HG03342 (cell line): ENCODE measurements around the gene ADRA2A.
A peak's percentile ranks its signal among the peaks of the same experiment; 100 is the strongest.

Experiments used
- ATAC-seq: cut with Tn5 transposase; IDR thresholded peaks from one replicate; pipeline ENCODE4 v1.9.1; 2021; ENCODE audit warnings: mild to moderate bottlenecking, moderate library complexity; ENCODE audit not compliant: unreplicated experiment

ADRA2A gene

GRCh38 chr10:111076682-111077478 lies at the start of gene ADRA2A:
Gene ADRA2A, plus strand, starts transcription at chr10:111077029. Its CDS starts 968 bp downstream, at chr10:111077997.
- peak; percentile 21 for ATAC-seq

GRCh38 chr10:111030042-111030750 lies 46.6 kb upstream of the ADRA2A start:
- ATAC-seq, result peak; percentile 91

GRCh38 chr10:111034598-111035310 lies 42.1 kb upstream of the ADRA2A start:
- ATAC-seq, result no peak

GRCh38 chr10:111035542-111035941 lies 41.3 kb upstream of the ADRA2A start:
- ATAC-seq, result no peak

GRCh38 chr10:111037858-111038257 lies 39.0 kb upstream of the ADRA2A start:
- no peak for ATAC-seq

- ATAC-seq, result no peak
Measured at GRCh38 chr10:111039522-111039921, 37.3 kb upstream of the ADRA2A start.

GRCh38 chr10:111057006-111057405 lies 19.8 kb upstream of the ADRA2A start:
- ATAC-seq, result no peak

- no peak for ATAC-seq
Measured at GRCh38 chr10:111063471-111063870, 13.4 kb upstream of the ADRA2A start.

GRCh38 chr10:111072232-111072631 lies 4.6 kb upstream of the ADRA2A start:
- no peak for ATAC-seq

GRCh38 chr10:111075577-111076185 lies 1.1 kb upstream of the ADRA2A start:
- ATAC-seq, result no peak

- peak; percentile 62 for ATAC-seq
Measured at GRCh38 chr10:111076191-111076681, 593 bp upstream of the ADRA2A start.

- ATAC-seq, result no peak
Measured at GRCh38 chr10:111077479-111077784, 603 bp downstream of the ADRA2A start.

- no peak for ATAC-seq
Measured at GRCh38 chr10:111077785-111078504, 1.1 kb downstream of the ADRA2A start.

GRCh38 chr10:111078505-111079185 lies 1.8 kb downstream of the ADRA2A start:
- no peak for ATAC-seq

GRCh38 chr10:111079241-111079760 lies 2.5 kb downstream of the ADRA2A start:
- ATAC-seq, result no peak

GRCh38 chr10:111079781-111080180 lies 3.0 kb downstream of the ADRA2A start:
- no peak for ATAC-seq

GRCh38 chr10:111080224-111080623 lies 3.4 kb downstream of the ADRA2A start:
- no peak for ATAC-seq

GRCh38 chr10:111081595-111081994 lies 4.8 kb downstream of the ADRA2A start:
- no peak for ATAC-seq

- no peak for ATAC-seq
Measured at GRCh38 chr10:111082102-111082975, 5.5 kb downstream of the ADRA2A start.
